CD4-positive, alpha-beta T cell treated with Interleukin-15 for 1 hour (primary cell): ENCODE results near the gene ITGB7.

Experiments
- DNase-seq: peaks from one replicate; pipeline ENCODE4 v3.0.0-alpha.2; 2020

ITGB7 gene

DNA sequence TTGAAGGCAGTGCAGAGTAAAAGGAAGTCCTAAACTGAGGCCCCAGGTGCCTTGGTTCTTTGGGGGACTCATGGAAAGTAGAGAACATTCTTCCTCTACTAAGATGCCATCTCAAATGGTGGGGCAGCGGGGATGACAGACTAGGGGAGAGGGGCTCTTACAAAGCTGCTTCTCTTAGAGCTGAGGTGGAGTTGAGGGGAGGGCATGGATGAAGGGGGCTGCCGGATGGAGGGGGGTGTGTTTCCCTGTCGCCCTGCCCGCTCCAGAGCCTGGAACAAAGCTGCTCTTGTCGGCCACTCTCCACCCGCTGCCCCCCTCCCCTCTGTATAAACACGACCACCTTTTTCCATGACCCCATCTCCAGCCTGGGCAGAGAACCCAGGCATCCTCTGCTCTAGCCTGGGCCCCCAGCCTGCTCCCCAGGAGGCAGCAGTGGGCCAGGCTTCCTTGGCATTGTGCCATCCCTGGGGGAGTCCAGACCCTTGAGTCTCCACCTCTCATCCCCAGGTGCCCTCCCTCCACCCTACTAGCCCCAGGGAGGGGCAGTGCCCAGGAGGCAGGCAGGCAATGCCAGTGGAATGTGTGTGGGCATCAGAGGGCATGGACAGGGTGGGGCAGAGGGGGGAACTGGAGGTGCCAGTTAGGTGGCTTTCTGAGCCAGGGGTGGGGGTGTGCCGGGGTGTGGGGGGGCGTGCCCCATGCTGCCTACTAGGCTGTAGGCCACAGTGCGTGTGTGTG, 23.2 kb upstream of the ITGB7 start:
- no peak for DNase-seq

GRCh38 chr12:53229454-53229853, 22.4 kb upstream of the ITGB7 start:
- no peak for DNase-seq

DNA sequence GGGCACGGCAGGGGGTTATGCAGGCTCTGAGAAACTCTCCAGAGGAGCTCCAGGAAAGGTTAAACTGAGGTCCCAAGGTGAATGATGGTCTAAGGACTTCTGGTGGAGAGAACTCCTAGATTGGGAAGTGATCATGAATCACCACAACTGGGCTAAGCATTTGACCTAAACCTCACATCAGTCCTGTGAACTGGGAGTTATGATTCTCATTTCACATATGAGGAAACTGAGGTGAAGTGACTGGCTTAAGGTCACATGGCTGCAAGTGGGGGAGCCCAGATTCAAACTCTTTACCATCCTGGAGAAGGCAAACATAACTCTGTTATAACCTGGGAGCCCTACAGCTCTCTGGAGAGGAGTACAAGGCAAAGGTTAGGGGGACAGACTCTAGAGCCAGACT, 20.8 kb upstream of the ITGB7 start:
- DNase-seq: no peak

- no peak for DNase-seq
Observed at GRCh38 chr12:53227341-53227740, 20.3 kb upstream of the ITGB7 start.

GRCh38 chr12:53226815-53227214, 19.8 kb upstream of the ITGB7 start:
- no peak for DNase-seq

DNA sequence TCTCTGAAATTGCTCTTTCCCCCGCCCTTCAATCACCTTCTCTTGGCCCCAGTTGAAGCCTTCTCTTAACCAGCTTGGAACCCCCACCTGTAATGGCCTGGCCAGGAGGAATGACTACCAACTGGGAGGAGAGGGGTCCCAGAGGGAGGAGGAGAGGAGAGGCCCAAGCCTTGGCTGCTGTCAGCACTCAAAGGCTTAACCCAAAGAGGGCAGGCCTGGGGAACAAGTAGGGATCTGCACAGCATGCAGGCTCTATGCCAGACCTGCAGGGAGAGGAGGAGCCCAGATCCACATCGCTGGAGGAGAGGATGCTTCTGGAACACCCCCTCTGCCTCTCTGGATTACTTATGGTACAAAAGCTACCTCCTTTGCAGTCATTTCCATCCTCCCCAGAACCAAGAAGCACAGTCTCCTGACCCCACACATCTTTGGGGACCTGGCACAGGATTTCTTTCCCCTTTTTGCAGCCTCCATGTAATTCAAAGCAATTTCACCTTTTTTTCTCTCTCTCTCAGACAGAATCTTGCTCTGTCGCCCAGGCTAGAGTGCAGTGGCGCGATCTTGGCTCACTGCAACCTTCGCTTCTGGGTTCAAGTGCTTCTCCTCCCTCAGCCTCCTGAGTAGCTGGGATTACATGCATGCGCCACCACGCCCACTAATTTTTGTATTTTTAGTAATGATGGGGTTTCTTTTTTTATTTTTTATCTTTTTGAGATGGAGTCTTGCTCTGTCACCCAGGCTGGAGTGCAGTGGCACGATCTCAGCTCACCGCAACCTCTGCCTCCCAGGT, 18.8 kb upstream of the ITGB7 start:
- DNase-seq: no peak

GRCh38 chr12:53224897-53225634, 18.0 kb upstream of the ITGB7 start:
- DNase-seq: no peak

DNA sequence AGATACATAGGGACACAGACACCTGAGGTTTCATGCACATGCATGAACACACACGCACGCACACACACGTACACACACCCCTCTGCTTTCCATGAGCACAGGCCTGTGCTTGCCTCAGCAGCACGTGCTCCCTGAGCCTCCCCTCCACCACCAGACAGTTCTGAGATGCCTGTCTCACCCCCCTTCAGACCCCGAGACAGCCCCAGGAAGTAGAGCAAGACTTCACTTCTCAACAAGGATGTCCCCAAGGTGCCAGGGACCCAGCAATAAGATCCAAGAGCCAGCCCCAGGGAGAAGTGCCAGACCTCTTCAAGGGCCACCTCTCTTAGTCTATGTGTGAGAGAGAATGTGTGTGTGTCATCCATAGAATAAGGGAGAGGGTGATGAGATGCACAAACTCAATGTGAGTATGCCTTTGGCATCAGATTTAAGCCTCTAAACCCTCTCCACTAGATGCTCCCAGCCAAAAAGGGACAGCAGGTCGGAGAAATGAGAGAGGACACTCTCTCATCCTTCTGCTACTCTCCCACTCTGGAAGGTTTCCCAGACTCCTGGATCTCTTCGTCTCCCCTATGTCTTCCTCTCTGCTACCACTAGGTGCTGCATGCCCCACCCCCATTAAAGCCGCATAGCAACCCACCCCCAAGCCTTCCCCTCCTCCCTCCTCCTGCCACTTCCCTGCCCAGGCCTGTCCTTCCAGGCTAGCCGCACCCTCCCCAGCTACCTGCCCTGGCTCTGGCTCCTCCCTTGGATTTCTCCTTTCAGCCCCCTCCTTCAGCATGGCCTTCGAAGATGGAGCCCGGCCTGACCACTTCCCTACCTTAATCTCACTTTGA, 17.2 kb upstream of the ITGB7 start:
- DNase-seq: no peak

- no peak for DNase-seq
Observed at GRCh38 chr12:53223389-53224060, 16.5 kb upstream of the ITGB7 start.

DNA sequence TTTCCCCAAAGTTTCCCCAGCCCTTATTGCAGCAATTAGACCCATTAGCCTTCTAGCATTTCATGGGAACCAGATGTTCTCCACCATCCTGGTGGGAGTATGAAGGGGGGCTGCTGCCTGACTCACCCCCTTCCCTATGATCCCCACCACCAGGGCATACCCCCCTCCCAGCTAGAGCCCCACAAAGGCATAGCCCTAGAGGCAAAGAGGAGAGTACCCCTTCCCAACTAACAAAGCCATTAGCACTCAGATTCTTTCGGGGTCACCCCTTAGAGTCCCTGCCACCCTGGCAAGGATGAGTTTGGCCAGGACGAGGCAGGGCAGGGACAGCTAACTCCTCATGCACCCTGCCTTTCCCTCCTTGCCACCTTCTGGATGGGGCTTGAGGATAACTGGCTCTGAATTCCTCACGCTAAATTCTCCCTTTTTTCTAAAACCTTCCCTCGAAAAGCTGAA, 15.8 kb upstream of the ITGB7 start:
- DNase-seq: no peak

DNA sequence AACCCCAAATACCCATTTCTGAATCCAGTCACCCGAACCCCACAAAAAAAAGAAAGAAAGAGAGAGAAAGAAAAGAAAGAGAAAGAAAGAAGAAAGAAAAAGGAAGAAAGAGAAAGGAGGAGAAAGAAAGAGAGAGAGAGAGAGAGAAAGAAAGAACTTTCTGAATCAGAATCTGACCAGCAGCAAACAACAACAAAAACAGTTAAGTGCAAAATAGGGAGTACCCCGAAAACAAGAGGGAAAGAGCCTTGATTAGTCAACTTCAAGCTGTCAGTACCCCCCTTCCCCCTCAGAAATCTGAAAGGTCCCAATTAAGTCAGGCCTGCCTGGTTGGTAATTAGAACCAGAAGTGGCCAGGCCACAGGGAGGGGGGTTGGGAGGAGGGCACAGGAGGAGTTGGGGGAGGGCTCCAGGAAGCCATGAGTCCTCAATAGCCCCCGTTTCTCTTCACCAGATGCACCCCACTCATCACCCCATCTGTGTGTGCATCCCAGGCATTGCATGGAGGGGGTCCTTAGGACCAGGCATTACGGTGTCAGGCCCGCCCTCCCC, 15.2 kb upstream of the ITGB7 start:
- DNase-seq: no peak

GRCh38 chr12:53221203-53222080, 14.4 kb upstream of the ITGB7 start:
- DNase-seq: peak; percentile 65

DNA sequence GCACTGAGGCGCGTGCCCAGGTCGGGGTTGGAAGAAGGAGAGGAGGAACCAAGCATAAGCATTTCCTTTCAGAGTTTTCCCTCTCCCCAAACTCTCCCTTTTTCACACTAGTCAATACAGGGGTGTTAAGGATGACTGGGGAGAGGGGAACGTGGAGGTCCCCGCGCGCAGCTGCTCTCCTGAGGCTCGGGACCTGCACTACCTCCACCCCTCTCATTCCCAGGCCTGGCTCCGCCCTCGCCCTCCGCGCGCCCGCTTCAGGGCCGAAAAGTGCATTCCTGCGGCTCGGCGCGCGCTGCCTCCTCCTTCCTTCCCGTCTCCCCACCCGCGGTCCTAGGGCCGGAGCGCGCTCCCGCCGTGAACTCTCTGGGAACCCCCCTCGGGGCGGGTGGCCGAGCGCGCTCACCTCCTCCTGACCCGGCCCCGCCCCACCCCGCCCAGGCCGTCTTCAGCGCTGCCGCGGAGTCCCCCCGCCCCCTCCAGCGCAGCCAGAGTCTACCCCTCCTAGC, 13.7 kb upstream of the ITGB7 start:
- DNase-seq: peak; percentile 87

DNA sequence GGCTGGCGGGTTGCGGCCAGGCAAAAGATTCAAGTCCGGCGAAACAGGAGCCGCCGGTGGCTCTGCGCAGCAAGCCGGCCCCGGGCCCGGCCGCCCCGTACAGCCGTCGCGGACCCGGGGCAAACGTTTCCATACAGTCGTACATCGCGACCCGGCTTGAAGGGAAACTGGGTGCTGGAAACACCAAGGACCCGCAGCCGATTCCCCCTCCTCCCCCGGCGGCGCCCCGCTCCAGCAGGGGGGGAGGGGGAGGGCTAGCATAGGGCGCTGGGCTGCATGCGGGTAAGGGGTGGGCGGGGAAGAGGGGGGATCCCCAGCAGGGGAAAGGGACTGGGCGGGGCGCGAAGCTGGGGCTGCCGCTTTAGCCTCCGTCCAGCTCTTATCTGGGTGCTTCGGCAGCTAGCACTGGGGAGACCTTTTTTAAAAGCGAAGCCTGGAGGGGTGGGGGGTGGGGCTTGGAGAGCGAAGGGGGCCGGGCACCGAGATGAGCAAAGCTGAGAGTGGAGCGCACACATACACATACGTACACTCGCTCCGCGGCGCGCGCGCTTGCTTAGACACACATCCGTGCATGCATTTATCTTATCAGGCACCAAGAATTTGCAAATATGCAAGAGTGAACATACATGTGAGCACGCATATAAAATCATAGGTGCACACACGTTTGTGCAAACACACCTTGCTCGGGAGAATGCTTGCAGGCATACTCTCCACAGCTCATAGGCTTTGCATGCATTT, 13.1 kb upstream of the ITGB7 start:
- peak; percentile 75 for DNase-seq

- DNase-seq: no peak
Observed at GRCh38 chr12:53219292-53219955, 12.4 kb upstream of the ITGB7 start.

- DNase-seq: no peak
Observed at GRCh38 chr12:53218551-53219291, 11.7 kb upstream of the ITGB7 start.

DNA sequence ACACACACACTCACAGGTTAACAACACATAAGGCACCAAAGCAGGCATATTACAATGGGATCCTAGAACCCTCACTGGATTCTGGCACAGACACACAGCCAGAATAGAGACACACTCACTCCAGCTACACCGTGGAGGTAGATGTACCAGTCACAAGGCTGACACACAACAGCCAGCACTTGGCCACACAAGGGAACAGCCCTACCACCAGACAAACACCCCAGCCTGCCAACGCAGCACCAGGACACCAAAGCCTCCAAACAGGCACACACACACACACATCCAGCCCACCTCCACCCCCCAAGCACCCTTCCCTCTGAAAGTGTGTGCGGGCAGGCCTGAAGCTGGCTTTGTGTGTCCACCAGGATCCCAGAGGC, 10.9 kb upstream of the ITGB7 start:
- no peak for DNase-seq
